ENCODE results near the gene CDS2.
A peak's percentile ranks its signal among the peaks of the same experiment; 100 is the strongest.

Gene CDS2

GRCh38 chr20:5205348-5206210, 78.8 kb downstream of the CDS2 start:
- peak; percentile 16 to 49 for DNase-seq (ENCODE audit: low read depth in 1 of 2, low spot score in 1 of 2)

GRCh38 chr20:5207138-5207537, 80.3 kb downstream of the CDS2 start:
- DNase-seq (ENCODE audit: low read depth in 1 of 2, low spot score in 1 of 2) = no peak

- DNase-seq (ENCODE audit: low read depth in 1 of 2, low spot score in 1 of 2) = no peak
Measured at GRCh38 chr20:5211803-5212714, 85.3 kb downstream of the CDS2 start.

- no peak for DNase-seq (ENCODE audit: low read depth in 1 of 2, low spot score in 1 of 2)
Measured at GRCh38 chr20:5212907-5213487, 86.2 kb downstream of the CDS2 start.

- DNase-seq (ENCODE audit: low read depth in 1 of 2, low spot score in 1 of 2) = no peak
Measured at GRCh38 chr20:5214826-5215225, 88.0 kb downstream of the CDS2 start.

- no peak for DNase-seq (ENCODE audit: low read depth in 1 of 2, low spot score in 1 of 2)
Measured at GRCh38 chr20:5215672-5216304, 89.0 kb downstream of the CDS2 start.

GRCh38 chr20:5216663-5217062, 89.9 kb downstream of the CDS2 start:
- DNase-seq (ENCODE audit: low read depth in 1 of 2, low spot score in 1 of 2) = no peak

- DNase-seq (ENCODE audit: low read depth in 1 of 2, low spot score in 1 of 2) = no peak
Measured at GRCh38 chr20:5217616-5218015, 90.8 kb downstream of the CDS2 start.

- no peak for DNase-seq (ENCODE audit: low read depth in 1 of 2, low spot score in 1 of 2)
Measured at GRCh38 chr20:5220321-5221060, 93.7 kb downstream of the CDS2 start.

- no peak for DNase-seq (ENCODE audit: low read depth in 1 of 2, low spot score in 1 of 2)
Measured at GRCh38 chr20:5221061-5221430, 94.2 kb downstream of the CDS2 start.

GRCh38 chr20:5222919-5223634, 96.3 kb downstream of the CDS2 start:
- peak in 1 of 2 donors; percentile 19 for DNase-seq (ENCODE audit: low read depth in 1 of 2, low spot score in 1 of 2)

GRCh38 chr20:5230544-5230943, 103.7 kb downstream of the CDS2 start:
- no peak for DNase-seq (ENCODE audit: low read depth in 1 of 2, low spot score in 1 of 2)

GRCh38 chr20:5234158-5234557, 107.3 kb downstream of the CDS2 start:
- DNase-seq (ENCODE audit: low read depth in 1 of 2, low spot score in 1 of 2) = no peak

- DNase-seq (ENCODE audit: low read depth in 1 of 2, low spot score in 1 of 2) = no peak
Measured at GRCh38 chr20:5234978-5235377, 108.2 kb downstream of the CDS2 start.
